Coronary artery (tissue), 2 donors: ENCODE data around the gene AP1S1.
A peak's percentile ranks its signal among the peaks of the same experiment; 100 is the strongest.

Source experiments
- DNase-seq: peaks from one replicate; pipeline ENCODE4 v3.0.0-alpha.2; 2017; ENCODE audit warnings: low spot score
- H3K27ac ChIP-seq, 2 donors: fragments of 200-600 bp; sonication (generic); one replicate each; pipeline ENCODE4 v1.5.1; 2016 to 2019
- H3K4me3 ChIP-seq: fragments of 200-600 bp; sonication (generic); 2 replicates; pipeline ENCODE4 v1.5.1; 2016; ENCODE audit warnings: mild to moderate bottlenecking, moderate library complexity
- CTCF ChIP-seq: fragments of 200-600 bp; sonication (generic); IDR thresholded peaks from one replicate; pipeline ENCODE4 v1.5.1; 2019; ENCODE audit warnings: antibody characterized with exemption

The AP1S1 gene

DNA sequence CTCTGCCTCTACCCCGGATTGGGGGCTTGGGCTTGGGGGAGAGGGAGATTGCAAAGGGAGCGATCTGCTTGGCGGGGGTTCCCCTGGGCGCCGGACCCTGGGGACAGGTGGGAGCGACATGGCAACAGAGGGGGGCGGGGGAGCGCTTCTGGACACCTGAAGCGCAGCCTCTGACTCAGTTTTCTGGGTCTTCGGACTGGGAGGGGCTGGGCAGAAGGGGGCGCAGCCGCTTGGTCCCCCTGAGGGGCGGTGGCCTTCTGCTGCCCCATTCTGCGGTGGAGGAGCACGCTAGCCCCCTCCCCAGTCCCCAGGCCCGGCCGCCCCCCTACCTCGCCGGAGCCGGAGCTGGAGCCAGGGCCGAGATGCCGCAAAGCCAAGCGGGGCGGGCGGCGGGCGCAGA, 25.4 kb downstream of the AP1S1 start:
- DNase-seq, result no peak
- no peak overlapping the region for H3K27ac ChIP-seq
- H3K4me3 ChIP-seq, result peak overlapping the region; percentile 22
- TF ChIP-seq CTCF, result no peak

DNA sequence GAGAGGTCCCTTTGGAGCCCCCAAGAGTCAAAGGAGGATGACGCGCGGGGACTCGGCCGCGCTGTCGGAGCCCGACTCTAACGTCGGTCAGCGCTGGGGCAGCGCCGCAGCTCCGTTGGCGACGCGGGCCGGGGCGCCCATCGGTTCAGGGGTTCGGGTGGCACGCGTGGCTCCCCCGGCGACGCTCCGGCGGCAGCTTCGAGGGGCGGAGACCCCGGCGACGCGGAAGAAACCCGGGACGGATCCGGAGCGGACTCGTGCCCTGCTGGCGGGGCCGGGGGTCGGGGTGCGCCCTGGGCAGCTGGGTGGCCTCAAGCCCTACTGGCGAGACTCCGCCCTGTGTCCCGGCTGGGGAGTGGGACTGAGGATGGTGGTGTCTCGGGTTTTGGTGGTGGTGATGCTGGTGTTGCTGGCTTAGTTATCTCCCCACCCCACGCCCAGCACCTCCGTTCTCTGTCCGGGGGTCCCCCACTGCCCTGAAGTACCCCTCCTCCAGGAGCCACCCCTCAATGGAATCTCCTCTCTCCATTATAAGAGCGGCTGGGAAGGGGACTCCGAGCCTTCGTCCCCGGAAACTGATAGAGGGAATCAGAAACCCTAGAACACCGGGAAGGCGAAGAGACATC, 26.0 kb downstream of the AP1S1 start, which contains the start of gene NAT16:
Gene NAT16 (minus strand): TSS at position 164 of the 626 bp plus-strand sequence. CDS start 5,486 bp downstream, outside the sequence.
- no peak for DNase-seq
- Histone ChIP-seq H3K4me3 (peak within 1 kb of the TSS; percentile 22), H3K27ac (no peak within 1 kb of the TSS)
- TF ChIP-seq CTCF, result no peak

DNA sequence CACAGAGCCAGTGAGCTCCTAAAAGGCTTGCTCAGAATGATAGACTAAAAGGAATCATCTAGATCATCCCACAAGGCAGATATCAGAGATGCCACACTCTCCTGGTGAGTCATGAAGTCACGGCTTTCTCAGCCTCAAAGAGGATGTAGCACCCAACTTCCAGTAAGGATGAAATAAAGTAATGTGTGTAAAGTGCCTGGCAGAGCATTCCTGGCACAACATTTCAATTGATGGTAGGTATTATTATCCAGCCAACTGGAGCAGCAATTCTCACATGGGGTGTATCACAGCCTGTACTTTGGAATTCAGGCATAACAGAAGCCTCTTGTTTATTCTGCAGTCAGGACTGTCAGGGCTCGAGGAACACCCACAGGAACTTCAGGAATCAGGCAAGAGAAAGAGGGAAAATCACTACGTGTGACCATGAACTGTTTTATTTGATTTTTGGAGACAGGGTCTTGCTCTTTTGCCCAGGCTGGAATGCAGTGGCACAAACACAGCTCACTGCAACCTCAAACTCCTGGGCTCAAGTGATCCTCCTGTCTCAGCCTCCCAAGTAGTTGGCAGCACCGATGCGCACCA, 31.1 kb downstream of the AP1S1 start:
- TF ChIP-seq CTCF, result no peak
- Histone ChIP-seq H3K4me3 (no peak overlapping the region), H3K27ac (no peak overlapping the region)
- no peak for DNase-seq

- Histone ChIP-seq H3K4me3 (no peak overlapping the region), H3K27ac (no peak overlapping the region)
- TF ChIP-seq CTCF, result no peak
- no peak for DNase-seq
Measured at GRCh38 chr7:101186194-101186593, 31.9 kb downstream of the AP1S1 start.

GRCh38 chr7:101186844-101187428, 32.7 kb downstream of the AP1S1 start:
- Histone ChIP-seq H3K4me3 (no peak overlapping the region), H3K27ac (no peak overlapping the region)
- no peak for TF ChIP-seq CTCF
- DNase-seq, result no peak

DNA sequence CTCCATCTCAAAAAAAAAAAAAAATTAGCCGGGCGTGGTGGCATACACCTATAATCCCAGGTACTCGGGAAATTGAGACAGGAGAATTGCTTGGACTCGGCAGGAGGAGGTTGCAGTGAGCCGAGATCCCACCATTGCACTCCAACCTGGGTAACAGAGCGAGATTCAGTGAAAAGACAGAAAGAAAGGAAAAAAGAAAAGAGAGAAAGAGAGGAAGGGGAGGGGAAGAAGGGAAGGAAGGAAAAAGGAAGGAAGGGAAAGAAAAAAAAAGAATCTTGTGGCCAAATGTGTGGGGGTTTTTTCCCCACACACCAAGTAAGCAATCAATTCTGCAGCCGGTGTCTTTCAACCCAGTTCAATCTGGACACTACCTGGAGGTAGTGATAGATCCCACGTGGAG, 34.8 kb downstream of the AP1S1 start:
- Histone ChIP-seq H3K27ac (no peak overlapping the region), H3K4me3 (no peak overlapping the region)
- no peak for TF ChIP-seq CTCF
- no peak for DNase-seq

DNA sequence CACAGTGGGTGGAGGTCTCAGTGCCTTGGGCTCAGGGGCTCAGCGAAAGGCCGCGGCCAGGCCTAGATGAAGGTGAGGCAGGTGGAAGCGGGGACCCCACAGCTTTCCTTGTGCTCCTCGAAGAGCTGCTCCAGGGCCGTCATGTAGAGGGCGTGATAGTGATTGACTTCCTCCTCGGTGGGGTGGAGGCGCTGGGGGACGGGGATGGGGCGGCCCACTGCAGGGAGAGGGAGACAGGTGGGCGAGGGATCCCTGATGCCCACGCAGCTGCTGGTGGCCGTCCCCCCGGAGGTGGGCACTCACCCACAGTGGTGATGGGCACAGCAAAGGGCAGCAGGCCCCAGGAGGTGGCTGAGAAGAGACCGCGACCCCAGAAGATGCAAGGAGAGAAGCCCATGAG, 41.6 kb downstream of the AP1S1 start:
- Histone ChIP-seq H3K27ac (no peak overlapping the region), H3K4me3 (no peak overlapping the region)
- no peak for TF ChIP-seq CTCF
- no peak for DNase-seq
